DOHH2 (cell line): ENCODE measurements around the gene SKOR2.

Experiments
- CTCF ChIP-seq: fragments of 200-600 bp; sonication (generic); IDR thresholded peaks from one replicate; pipeline ENCODE4 v1.5.1; 2014; ENCODE audit warnings: antibody characterized with exemption, mild to moderate bottlenecking, low read depth, low read length; ENCODE audit not compliant: poor library complexity, severe bottlenecking
- EZH2phosphoT487 ChIP-seq: fragments of 200-600 bp; sonication (generic); IDR thresholded peaks from 2 replicates; pipeline ENCODE4 v1.6.1; 2017; ENCODE audit warnings: borderline replicate concordance, mild to moderate bottlenecking, antibody characterized with exemption, low read length, moderate library complexity, mixed read lengths

DNA sequence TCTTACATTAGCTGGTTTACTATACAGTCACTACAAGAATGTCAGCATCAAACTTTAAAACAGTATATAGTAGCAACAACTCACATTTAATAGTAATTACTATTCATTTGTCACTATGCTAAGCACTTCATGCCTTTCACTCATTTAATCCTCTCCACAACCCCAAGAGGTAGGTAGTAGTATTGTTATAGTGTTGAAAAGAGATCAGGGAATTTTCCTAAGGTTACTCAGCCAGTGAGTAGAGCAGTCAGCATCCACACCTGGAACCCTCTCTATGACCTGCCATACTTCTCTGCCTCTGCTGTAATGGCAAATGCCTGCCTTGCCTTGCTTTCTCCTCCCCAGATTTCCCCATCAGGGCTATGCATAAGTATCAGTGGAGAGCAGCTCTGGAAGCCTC, 24.8 kb downstream of the SKOR2 start:
- TF ChIP-seq CTCF (no peak), EZH2phosphoT487 (no peak)
